NK-92 treated with Interleukin-12 subunit alpha and Interleukin-12 subunit beta, amount 100 ng/mL, for 24 hours (cell line): Measurements from ENCODE around the gene NFE2L1.
"Not testable (repeated sequence)": the region's sequence is repeated elsewhere in the genome, so short reads cannot be mapped to it uniquely, and the experiment has no call there.

Experiments used
- DNase-seq: peaks from one replicate; lab custom pipeline; 2025; lab: John Stamatoyannopoulos, UW

The NFE2L1 gene

GRCh38 chr17:48047741-48048383 lies at the start of gene NFE2L1:
Gene NFE2L1 (plus strand): TSS chr17:48048359. CDS start chr17:48051119, 2,760 bp downstream.
- peak; percentile 99 for DNase-seq

- DNase-seq: no peak
Measured at GRCh38 chr17:47999582-47999981, 48.6 kb upstream of the NFE2L1 start.

GRCh38 chr17:48001197-48001596 lies 47.0 kb upstream of the NFE2L1 start:
- no peak for DNase-seq

GRCh38 chr17:48001657-48002056 lies 46.5 kb upstream of the NFE2L1 start:
- not testable (repeated sequence) for DNase-seq

GRCh38 chr17:48002266-48002915 lies 45.8 kb upstream of the NFE2L1 start:
- no peak for DNase-seq

GRCh38 chr17:48002916-48003416 lies 45.2 kb upstream of the NFE2L1 start:
- no peak for DNase-seq

GRCh38 chr17:48003417-48004151 lies 44.6 kb upstream of the NFE2L1 start:
- DNase-seq: no peak

GRCh38 chr17:48004983-48005382 lies 43.2 kb upstream of the NFE2L1 start:
- DNase-seq: no peak

GRCh38 chr17:48006936-48007709 lies 41.0 kb upstream of the NFE2L1 start:
- no peak for DNase-seq

GRCh38 chr17:48010193-48010592 lies 38.0 kb upstream of the NFE2L1 start:
- no peak for DNase-seq

GRCh38 chr17:48011405-48012150 lies 36.6 kb upstream of the NFE2L1 start:
- DNase-seq: peak; percentile 15

GRCh38 chr17:48012151-48012520 lies 36.0 kb upstream of the NFE2L1 start:
- no peak for DNase-seq

- no peak for DNase-seq
Measured at GRCh38 chr17:48012654-48013053, 35.5 kb upstream of the NFE2L1 start.

- DNase-seq: no peak
Measured at GRCh38 chr17:48013876-48014594, 34.1 kb upstream of the NFE2L1 start.

- no peak for DNase-seq
Measured at GRCh38 chr17:48014595-48015111, 33.5 kb upstream of the NFE2L1 start.

GRCh38 chr17:48016112-48016511 lies 32.0 kb upstream of the NFE2L1 start:
- DNase-seq: no peak

- not testable (repeated sequence) for DNase-seq
Measured at GRCh38 chr17:48017817-48018158, 30.4 kb upstream of the NFE2L1 start.

- DNase-seq: no peak
Measured at GRCh38 chr17:48021934-48022333, 26.2 kb upstream of the NFE2L1 start.

GRCh38 chr17:48022901-48023300 lies 25.3 kb upstream of the NFE2L1 start:
- DNase-seq: no peak

GRCh38 chr17:48023400-48024148 lies 24.6 kb upstream of the NFE2L1 start:
- no peak for DNase-seq
